Prostate gland (tissue), 2 donors: ENCODE measurements around the gene DYSF.

ENCODE experiments used
- POLR2A ChIP-seq: fragments of 450-650 bp; IDR thresholded peaks from one replicate; pipeline ENCODE4 v1.6.1; 2016; ENCODE audit warnings: antibody characterized with exemption, mild to moderate bottlenecking
- POLR2AphosphoS5 ChIP-seq: sonication (generic); formaldehyde crosslinking; IDR thresholded peaks from one replicate; pipeline ENCODE4 v1.6.1; 2017; ENCODE audit warnings: antibody characterized with exemption
- TF ChIP-seq, protein P1 (sequence below), 4 experiments: fragments of 200-600 bp in 2 of 4; fragments of 450-650 bp in 2 of 4; sonication (generic) in 2 of 4; IDR thresholded peaks; 1 replicate in 3 of 4; 2 replicates in 1 of 4; pipeline ENCODE4 v1.5.1; 2016 to 2019; ENCODE audit warnings: antibody characterized with exemption in 4 of 4, mild to moderate bottlenecking in 2 of 4, moderate library complexity in 2 of 4

DNA sequence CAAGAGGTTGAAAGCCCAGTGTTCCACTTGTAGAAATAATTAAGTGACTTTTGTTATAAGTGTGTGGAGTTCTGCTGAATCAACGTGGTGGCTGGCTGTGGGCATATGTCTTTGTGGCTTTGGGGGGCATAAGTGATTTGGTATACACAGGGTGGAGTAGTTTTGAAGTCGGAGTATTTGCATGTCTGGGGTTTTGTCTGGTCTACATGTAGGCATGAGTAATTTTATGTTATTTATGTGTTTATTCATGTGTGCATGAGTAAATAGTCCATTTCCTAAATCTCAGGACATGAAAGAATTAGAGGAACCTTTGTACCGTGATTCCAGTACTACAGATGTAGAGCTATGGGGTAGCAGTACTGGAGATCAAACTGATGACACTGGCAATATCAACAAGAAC is 179.7 kb downstream of the DYSF start:
- TF ChIP-seq POLR2AphosphoS5, result no peak
- TF ChIP-seq, protein P1, sequence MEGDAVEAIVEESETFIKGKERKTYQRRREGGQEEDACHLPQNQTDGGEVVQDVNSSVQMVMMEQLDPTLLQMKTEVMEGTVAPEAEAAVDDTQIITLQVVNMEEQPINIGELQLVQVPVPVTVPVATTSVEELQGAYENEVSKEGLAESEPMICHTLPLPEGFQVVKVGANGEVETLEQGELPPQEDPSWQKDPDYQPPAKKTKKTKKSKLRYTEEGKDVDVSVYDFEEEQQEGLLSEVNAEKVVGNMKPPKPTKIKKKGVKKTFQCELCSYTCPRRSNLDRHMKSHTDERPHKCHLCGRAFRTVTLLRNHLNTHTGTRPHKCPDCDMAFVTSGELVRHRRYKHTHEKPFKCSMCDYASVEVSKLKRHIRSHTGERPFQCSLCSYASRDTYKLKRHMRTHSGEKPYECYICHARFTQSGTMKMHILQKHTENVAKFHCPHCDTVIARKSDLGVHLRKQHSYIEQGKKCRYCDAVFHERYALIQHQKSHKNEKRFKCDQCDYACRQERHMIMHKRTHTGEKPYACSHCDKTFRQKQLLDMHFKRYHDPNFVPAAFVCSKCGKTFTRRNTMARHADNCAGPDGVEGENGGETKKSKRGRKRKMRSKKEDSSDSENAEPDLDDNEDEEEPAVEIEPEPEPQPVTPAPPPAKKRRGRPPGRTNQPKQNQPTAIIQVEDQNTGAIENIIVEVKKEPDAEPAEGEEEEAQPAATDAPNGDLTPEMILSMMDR (IDR thresholded peaks at IDR 0.05), result no peak
- TF ChIP-seq POLR2A, result no peak
